B cell (primary cell): ENCODE measurements around the gene THAP9. TPM values are rescaled to one million over a fixed set of nuclear protein-coding genes. Genes with fewer than 3 reads are reported as not detected.

ENCODE experiments used
- ATAC-seq: fragments of 200-7000 bp; cut with Tn5 transposase; one replicate; pipeline ENCODE4 v1.10.0; 2021; ENCODE audit warnings: low read depth, mild to moderate bottlenecking, moderate number of reproducible peaks, moderate library complexity
- CTCF ChIA-PET: fragments of 350-600 bp; sonication (Branson Sonifier 250); formaldehyde crosslinking; loops from one replicate; lab custom pipeline; 2021; ENCODE audit warnings: antibody characterized with exemption, inconsistent platforms; lab: Charles Lee
- POLR2A ChIA-PET: fragments of 350-600 bp; sonication (Branson Sonifier 250); formaldehyde crosslinking; loops from one replicate; lab custom pipeline; 2021; ENCODE audit warnings: antibody characterized with exemption; lab: Charles Lee
- DNase-seq: peaks from one replicate; pipeline ENCODE4 v3.0.0; 2013
- H2AFZ ChIP-seq: 2 replicates; pipeline ENCODE4 v1.6.1; 2012; ENCODE audit warnings: mild to moderate bottlenecking, low read depth, low read length; ENCODE audit not compliant: insufficient read depth, poor library complexity, severe bottlenecking
- H3K27ac ChIP-seq, 2 donors: 1 replicate in 1 of 2; 2 replicates in 1 of 2; pipeline ENCODE4 v1.5.1; 2012 to 2013; ENCODE audit warnings: low read length in 2 of 2, mild to moderate bottlenecking in 2 of 2, moderate library complexity in 1 of 2
- H3K27me3 ChIP-seq, 4 experiments: fragments of 200-600 bp in 1 of 4; sonication (generic) in 1 of 4; replicated peaks in 1 of 4; 1 replicate in 2 of 4; 2 replicates in 2 of 4; pipeline versions ENCODE4 v1.6.1 to v1.7.0; 2013 to 2016; ENCODE audit warnings: low read length in 3 of 4, mild to moderate bottlenecking in 2 of 4, mixed read lengths in 1 of 4, moderate library complexity in 1 of 4; ENCODE audit not compliant: insufficient read depth in 4 of 4, control insufficient read depth in 3 of 4; ENCODE audit errors: control extremely low read depth in 1 of 4
- H3K36me3 ChIP-seq, 2 experiments: replicated peaks in 1 of 2; 1 replicate in 1 of 2; 2 replicates in 1 of 2; pipeline versions ENCODE4 v1.6.1 to v1.7.1; 2013; ENCODE audit warnings: low read length in 1 of 2; ENCODE audit not compliant: insufficient read depth in 2 of 2, control insufficient read depth in 1 of 2; ENCODE audit errors: control extremely low read depth in 1 of 2, extremely low read depth in 1 of 2
- H3K4me1 ChIP-seq, 2 donors: fragments of 200-600 bp in 1 of 2; sonication (generic) in 1 of 2; 1 replicate in 1 of 2; 2 replicates in 1 of 2; pipeline versions ENCODE4 v1.5.1 to v1.6.1; 2013 to 2017; ENCODE audit warnings: low read length in 2 of 2; ENCODE audit not compliant: control insufficient read depth in 2 of 2, insufficient read depth in 2 of 2
- H3K4me2 ChIP-seq: replicated peaks from 2 replicates; pipeline ENCODE3; 2012; ENCODE audit warnings: mild to moderate bottlenecking, low read depth, low read length; ENCODE audit not compliant: poor library complexity, severe bottlenecking
- H3K4me3 ChIP-seq, 5 experiments: fragments of 200-600 bp in 1 of 5; sonication (generic) in 1 of 5; 1 replicate in 3 of 5; 2 replicates in 2 of 5; pipeline versions ENCODE4 v1.5.1 to v1.7.0; 2011 to 2016; ENCODE audit warnings: low read length in 4 of 5, mild to moderate bottlenecking in 4 of 5, low read depth in 2 of 5, control low read depth in 1 of 5, moderate library complexity in 1 of 5; ENCODE audit not compliant: insufficient read depth in 1 of 5; ENCODE audit errors: control extremely low read depth in 1 of 5, extremely low read depth in 1 of 5
- H3K79me2 ChIP-seq: fragments of 200-600 bp; sonication (generic); one replicate; pipeline ENCODE4 v1.6.0; 2016; ENCODE audit warnings: low read length; ENCODE audit not compliant: control insufficient read depth, insufficient read depth
- H3K9ac ChIP-seq: fragments of 200-600 bp; sonication (generic); 2 replicates; pipeline ENCODE4 v1.6.1; 2017; ENCODE audit warnings: mild to moderate bottlenecking, low read length, moderate library complexity
- H3K9me3 ChIP-seq, 3 donors: one replicate each; pipeline versions ENCODE4 v1.6.1 to v1.7.1; 2013; ENCODE audit warnings: low read length in 2 of 3; ENCODE audit not compliant: control insufficient read depth in 2 of 3, insufficient read depth in 1 of 3; ENCODE audit errors: control extremely low read depth in 1 of 3
- H4K20me1 ChIP-seq: 2 replicates; pipeline ENCODE4 v1.6.0; 2012; ENCODE audit warnings: mild to moderate bottlenecking, low read length; ENCODE audit not compliant: insufficient read depth, control insufficient read depth, poor library complexity, severe bottlenecking
- H3K27ac Mint-ChIP-seq: one replicate; pipeline ENCODE4 v1.8.0; 2021; ENCODE audit warnings: mixed read lengths
- H3K27me3 Mint-ChIP-seq: one replicate; pipeline ENCODE4 v1.8.0; 2021; ENCODE audit warnings: mixed read lengths
- H3K4me1 Mint-ChIP-seq: one replicate; pipeline ENCODE4 v1.8.0; 2021; ENCODE audit warnings: mixed read lengths
- H3K4me3 Mint-ChIP-seq: one replicate; pipeline ENCODE4 v1.8.0; 2021; ENCODE audit warnings: mixed read lengths
- H3K9me3 Mint-ChIP-seq: one replicate; pipeline ENCODE4 v1.8.0; 2022; ENCODE audit warnings: mixed read lengths; ENCODE audit not compliant: insufficient read depth
- CTCF ChIP-seq: fragments of 200-600 bp; IDR thresholded peaks from one replicate; pipeline ENCODE4 v1.8.0; 2022; ENCODE audit warnings: antibody characterized with exemption, mild to moderate bottlenecking
- EZH2 ChIP-seq: IDR thresholded peaks from 2 replicates; pipeline ENCODE4 v1.6.1; 2012; ENCODE audit warnings: borderline replicate concordance, low read depth, mild to moderate bottlenecking, moderate library complexity, low read length; ENCODE audit not compliant: insufficient read depth, poor library complexity, severe bottlenecking
- WGBS: methylation state at CpG from one replicate; pipeline ENCODE4 v1.1.5; 2013; ENCODE audit warnings: missing lambda C conversion rate; ENCODE audit not compliant: insufficient coverage; 5-methylcytosine and 5-hydroxymethylcytosine counted together
- intact Hi-C: fragments of 100-400 bp; cut with micrococcal nuclease; formaldehyde crosslinking; loops from one replicate; pipeline ENCODE4 v1.10.0; 2022
- polyA plus RNA-seq: library from polyadenylated mRNA; depleted of rRNA; stranded (reverse); fragments of >200 nt; gene quantifications from 2 replicates; pipeline ENCODE4 v1.2.3, GENCODE V29; 2012
- total RNA-seq, 2 donors: library from RNA; stranded (reverse); fragments of 120-200 nt in 1 of 2; gene quantifications; 1 replicate in 1 of 2; 2 replicates in 1 of 2; pipeline versions ENCODE4 v1.2.3 to v1.2.4, GENCODE V29; 2013 to 2022

The THAP9 gene
- total and polyA plus RNA-seq, 2 donors (not counting 1 experiment from before 2014, with no cell fraction given): 2.0 to 6.8 TPM

- no peak overlapping the region for H3K27ac Mint-ChIP-seq
- Histone ChIP-seq H3K4me2 (no peak overlapping the region), H4K20me1 (peaks cover 5% of the 10 kb centered on the region), H3K79me2 (peaks cover 46% of the 10 kb centered on the region), H3K4me3 (no peak overlapping the region), H3K9me3 (no peaks in the 10 kb centered on the region), H3K27me3 (no peaks in the 10 kb centered on the region), H3K27ac (no peak overlapping the region), H2AFZ (no peak overlapping the region), H3K4me1 (peaks cover 21 to 27% of the 10 kb centered on the region in 2 donors), H3K9ac (no peak overlapping the region), H3K36me3 (peaks cover 10 to 26% of the 10 kb centered on the region in 2 experiments)
- TF ChIP-seq CTCF: no peak
- no peak for TF ChIP-seq EZH2
- no peaks in the 10 kb centered on the region for H3K9me3 Mint-ChIP-seq
- WGBS: 100% methylated on average over 2 of the region's 3 CpGs
- ChIA-PET POLR2A (no interaction called here), CTCF (no interaction called here)
- H3K4me3 Mint-ChIP-seq: no peak overlapping the region
- no peaks in the 10 kb centered on the region for H3K27me3 Mint-ChIP-seq
- DNase-seq: no peak
- intact Hi-C loops: loop anchor here (10.0 kb wide), 1 partner anchor 591 kb away; the partner anchor contains the start of gene ABRAXAS1
- ATAC-seq: no peak
- H3K4me1 Mint-ChIP-seq: peaks cover 29% of the 10 kb centered on the region
Observed at GRCh38 chr4:82893942-82894341, 6.6 kb upstream of the THAP9 start.

- peaks cover 13% of the 10 kb centered on the region for H3K4me1 Mint-ChIP-seq
- no peak overlapping the region for H3K4me3 Mint-ChIP-seq
- TF ChIP-seq EZH2 (no peak), CTCF (no peak)
Observed at GRCh38 chr4:82896755-82897154, 3.8 kb upstream of the THAP9 start.

More at GRCh38 chr4:82896755-82897154, 3.8 kb upstream of the THAP9 start:
- no CpG with 5 or more reads among the region's 1 CpG for WGBS
- Histone ChIP-seq H3K27me3 (no peaks in the 10 kb centered on the region), H4K20me1 (no peaks in the 10 kb centered on the region), H2AFZ (no peak overlapping the region), H3K27ac (no peak overlapping the region), H3K36me3 (peaks cover 10 to 26% of the 10 kb centered on the region in 2 experiments), H3K79me2 (peaks cover 36% of the 10 kb centered on the region), H3K4me2 (no peak overlapping the region), H3K4me3 (no peak overlapping the region), H3K9ac (no peak overlapping the region), H3K4me1 (peaks cover 24 to 29% of the 10 kb centered on the region in 2 donors), H3K9me3 (no peaks in the 10 kb centered on the region)
- ChIA-PET CTCF (no interaction called here), POLR2A (no interaction called here)
- Mint-ChIP-seq H3K27ac (no peak overlapping the region), H3K9me3 (no peaks in the 10 kb centered on the region), H3K27me3 (no peaks in the 10 kb centered on the region)
- intact Hi-C loops: loop anchor here (10.0 kb wide), 1 partner anchor 588 kb away; the partner anchor contains the start of gene ABRAXAS1
- ATAC-seq (no peak), DNase-seq (no peak)
